Activated CD4-positive, alpha-beta T cell treated with anti-CD3 and anti-CD28 coated beads, Interleukin-10, Interleukin-2, amounts not matched to agents 100 ng/mL and 50 ng/mL, durations not matched to agents 16 hours and 8 hours (primary cell): ENCODE data around the gene NDUFC1.

Experiments used
- DNase-seq: peaks from one replicate; pipeline ENCODE4 v3.0.0-alpha.2; 2020

Gene NDUFC1

DNA sequence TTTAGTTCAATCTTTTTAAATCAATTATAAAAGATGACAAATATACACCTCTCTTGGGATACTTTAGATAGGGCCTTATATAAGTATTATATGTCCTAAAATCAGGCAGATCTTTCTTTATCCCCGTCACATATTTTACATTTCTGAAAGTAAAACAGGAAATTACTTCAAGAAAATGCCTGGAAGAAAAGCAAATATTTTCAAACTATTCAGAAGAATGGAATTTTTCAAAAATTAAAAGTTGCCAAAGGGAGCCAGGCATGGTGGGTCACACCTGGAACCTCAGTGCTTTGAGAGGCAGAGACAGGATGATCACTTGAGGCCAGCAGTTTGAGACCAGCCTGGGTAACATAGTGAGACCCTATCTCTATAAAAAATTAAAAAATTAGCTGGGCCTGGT, 56.7 kb downstream of the NDUFC1 start:
- DNase-seq, result no peak

DNA sequence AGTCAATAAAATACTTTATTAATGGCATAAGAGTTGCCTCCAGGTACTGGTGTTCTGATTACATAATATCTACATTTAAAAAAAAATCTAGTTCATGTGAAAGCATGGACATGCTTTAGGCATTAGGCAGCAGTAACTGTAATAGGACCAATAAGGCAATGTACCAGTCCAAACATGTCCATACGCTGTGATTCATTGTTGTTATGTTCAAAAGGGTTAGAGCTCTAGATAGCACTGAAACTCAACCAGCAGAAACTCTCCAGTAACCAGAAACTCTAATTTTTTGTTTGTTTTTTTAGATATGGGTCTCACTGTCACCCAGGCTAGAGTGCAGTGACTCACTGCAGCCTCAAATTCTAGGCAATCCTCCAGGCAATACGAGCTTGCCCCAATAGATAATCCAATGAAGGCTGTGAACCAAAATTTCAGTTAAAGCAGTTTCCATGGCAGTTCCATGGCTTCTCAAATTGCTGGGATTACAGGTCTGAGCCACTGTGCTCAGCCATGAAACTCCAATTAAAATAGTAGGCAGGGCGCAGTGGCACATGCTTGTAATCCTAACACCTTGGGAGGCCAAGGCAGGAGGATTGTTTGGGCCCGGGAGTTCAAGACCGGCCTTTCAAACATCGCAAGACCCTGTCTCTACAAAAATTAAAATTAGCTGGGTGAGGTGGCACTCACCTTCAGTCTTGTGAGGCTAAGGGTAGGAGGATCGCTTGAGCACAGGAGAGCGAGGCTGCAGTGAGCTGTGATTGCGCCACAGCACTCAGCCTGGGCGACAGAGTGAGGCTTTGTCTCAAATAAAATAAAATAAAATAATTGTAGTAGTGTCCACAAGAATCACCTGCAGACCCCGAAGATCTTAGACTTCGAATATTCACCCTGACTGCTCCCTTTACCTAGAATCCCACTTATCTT, 58.6 kb downstream of the NDUFC1 start:
- DNase-seq, result no peak

DNA sequence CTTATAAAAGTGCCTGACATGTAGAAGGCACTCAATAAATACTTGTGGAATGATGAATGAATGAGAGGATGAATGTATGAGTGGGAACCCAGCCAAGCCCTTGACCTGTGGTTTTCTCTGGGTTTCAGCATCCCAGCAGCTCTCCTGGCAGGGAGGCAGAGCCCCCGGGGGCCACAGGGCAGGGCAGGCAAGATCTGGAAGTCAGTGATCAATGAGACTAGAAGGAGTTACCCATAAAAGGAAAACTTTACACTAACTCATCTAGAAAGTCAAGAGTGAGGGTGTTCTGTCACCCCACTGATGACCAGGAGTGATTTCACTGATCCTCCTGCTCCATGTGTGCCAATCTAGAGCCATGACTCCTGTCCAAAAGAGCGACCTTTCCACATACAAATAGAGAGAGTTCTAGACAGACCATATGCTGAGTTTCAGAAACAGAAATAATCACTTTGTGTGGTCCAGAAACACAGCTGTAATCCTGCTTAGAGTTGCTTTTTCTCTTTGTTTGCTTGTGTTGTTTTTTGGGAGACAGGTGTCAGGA, 59.7 kb downstream of the NDUFC1 start:
- DNase-seq, result no peak

DNA sequence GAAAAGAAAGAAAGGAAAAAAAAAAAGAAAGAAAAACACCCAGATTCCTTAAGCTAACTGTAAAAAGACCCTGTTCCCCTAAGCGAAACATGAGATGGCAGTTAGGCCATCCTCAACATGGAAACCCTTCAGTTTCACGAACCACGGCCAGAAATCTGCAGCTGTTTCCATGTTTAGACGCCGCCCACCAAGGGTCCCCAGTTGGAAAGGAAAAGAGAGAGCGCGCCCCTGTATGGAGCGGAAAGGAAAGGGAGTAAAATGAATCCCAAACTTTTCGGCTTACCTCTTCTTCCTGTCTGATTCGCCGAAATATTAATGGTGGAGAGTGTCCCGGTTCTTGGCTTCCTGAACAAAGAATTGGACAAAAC, 60.5 kb downstream of the NDUFC1 start:
- DNase-seq, result no peak

DNA sequence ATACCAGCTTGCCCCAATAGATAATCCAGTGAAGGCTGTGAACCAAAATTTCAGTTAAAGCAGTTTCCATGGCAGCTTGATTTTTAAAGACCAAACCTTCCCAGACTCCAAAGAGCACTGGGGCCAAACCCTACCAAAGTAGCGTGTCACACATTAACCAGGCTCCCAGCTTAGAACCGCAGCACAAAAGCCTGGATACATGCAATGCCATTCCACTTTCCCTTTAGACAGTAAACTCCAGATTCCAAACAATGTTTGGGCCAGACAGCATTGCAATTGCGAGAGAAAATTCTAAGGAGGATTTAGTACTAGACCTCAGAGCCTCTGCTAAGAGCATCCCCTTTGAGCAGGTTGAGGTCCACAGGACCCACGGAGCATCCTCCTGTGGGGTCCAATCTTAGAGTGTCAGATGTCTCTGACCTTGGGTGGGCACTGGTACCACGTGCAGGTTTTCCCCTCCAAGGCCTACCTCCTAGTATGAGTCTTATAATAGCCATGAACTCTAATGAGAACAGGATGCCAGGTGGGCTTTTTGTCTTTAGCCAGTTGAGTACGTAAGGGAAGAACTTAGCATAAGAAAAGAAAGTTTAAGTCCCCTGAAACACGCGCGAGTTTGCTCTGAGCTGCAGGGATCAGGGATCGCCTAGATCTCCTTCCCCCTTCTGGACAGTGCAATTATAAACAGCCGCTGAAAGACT, 61.0 kb downstream of the NDUFC1 start:
- no peak for DNase-seq
